ENCODE data around the gene CEP97.

The CEP97 gene

GRCh38 chr3:101680466-101680865 lies 43.9 kb upstream of the CEP97 start:
- TF ChIP-seq EZH2phosphoT487 (IDR thresholded peaks at IDR 0.05; ENCODE audit: borderline replicate concordance, low read length): no peak
- TF ChIP-seq, protein P1, sequence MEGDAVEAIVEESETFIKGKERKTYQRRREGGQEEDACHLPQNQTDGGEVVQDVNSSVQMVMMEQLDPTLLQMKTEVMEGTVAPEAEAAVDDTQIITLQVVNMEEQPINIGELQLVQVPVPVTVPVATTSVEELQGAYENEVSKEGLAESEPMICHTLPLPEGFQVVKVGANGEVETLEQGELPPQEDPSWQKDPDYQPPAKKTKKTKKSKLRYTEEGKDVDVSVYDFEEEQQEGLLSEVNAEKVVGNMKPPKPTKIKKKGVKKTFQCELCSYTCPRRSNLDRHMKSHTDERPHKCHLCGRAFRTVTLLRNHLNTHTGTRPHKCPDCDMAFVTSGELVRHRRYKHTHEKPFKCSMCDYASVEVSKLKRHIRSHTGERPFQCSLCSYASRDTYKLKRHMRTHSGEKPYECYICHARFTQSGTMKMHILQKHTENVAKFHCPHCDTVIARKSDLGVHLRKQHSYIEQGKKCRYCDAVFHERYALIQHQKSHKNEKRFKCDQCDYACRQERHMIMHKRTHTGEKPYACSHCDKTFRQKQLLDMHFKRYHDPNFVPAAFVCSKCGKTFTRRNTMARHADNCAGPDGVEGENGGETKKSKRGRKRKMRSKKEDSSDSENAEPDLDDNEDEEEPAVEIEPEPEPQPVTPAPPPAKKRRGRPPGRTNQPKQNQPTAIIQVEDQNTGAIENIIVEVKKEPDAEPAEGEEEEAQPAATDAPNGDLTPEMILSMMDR (IDR thresholded peaks at IDR 0.05; ENCODE audit: low read depth, low read length, poor library complexity, severe bottlenecking): no peak
- H3K27ac ChIP-seq (ENCODE audit: low read depth, low read length): no peak overlapping the region
- H4K20me1 ChIP-seq (ENCODE audit: control insufficient read depth, insufficient read depth, low read depth, low read length): peaks cover 10% of the 10 kb centered on the region
- no peaks in the 10 kb centered on the region for H3K9me2 ChIP-seq (replicated peaks; ENCODE audit: control insufficient read depth, low read length)
- H3K36me3 ChIP-seq (ENCODE audit: control insufficient read depth, low read length): peaks cover 73% of the 10 kb centered on the region
- H3K4me3 ChIP-seq (ENCODE audit: low read length): no peak overlapping the region
- H3K27me3 ChIP-seq (ENCODE audit: control insufficient read depth, low read length): no peaks in the 10 kb centered on the region
- no peaks in the 10 kb centered on the region for H3K9me3 ChIP-seq (ENCODE audit: control insufficient read depth, insufficient read depth, low read length)
- H3K4me1 ChIP-seq (ENCODE audit: control insufficient read depth, low read length): peaks cover 44% of the 10 kb centered on the region
- peaks cover 70% of the 10 kb centered on the region for H3F3A ChIP-seq (ENCODE audit: control insufficient read depth, insufficient read depth)
- H3K4me2 ChIP-seq (ENCODE audit: low read length): no peak overlapping the region
- peaks cover 65% of the 10 kb centered on the region for H3K79me2 ChIP-seq (ENCODE audit: control insufficient read depth, low read length)

GRCh38 chr3:101685050-101685400 lies 39.4 kb upstream of the CEP97 start:
- Histone ChIP-seq H3K27me3 (ENCODE audit: control insufficient read depth, low read length) (no peaks in the 10 kb centered on the region), H3K9me2 (replicated peaks; ENCODE audit: control insufficient read depth, low read length) (no peaks in the 10 kb centered on the region), H3F3A (ENCODE audit: control insufficient read depth, insufficient read depth) (peaks cover 62% of the 10 kb centered on the region), H3K4me3 (ENCODE audit: low read length) (peak overlapping the region; percentile 99), H3K4me2 (ENCODE audit: low read length) (peak overlapping the region; percentile 76), H3K9me3 (ENCODE audit: control insufficient read depth, insufficient read depth, low read length) (no peaks in the 10 kb centered on the region), H3K79me2 (ENCODE audit: control insufficient read depth, low read length) (peaks cover 58% of the 10 kb centered on the region), H4K20me1 (ENCODE audit: control insufficient read depth, insufficient read depth, low read depth, low read length) (peaks cover 13% of the 10 kb centered on the region), H3K27ac (ENCODE audit: low read depth, low read length) (peak overlapping the region; percentile 73), H3K36me3 (ENCODE audit: control insufficient read depth, low read length) (peaks cover 64% of the 10 kb centered on the region), H3K4me1 (ENCODE audit: control insufficient read depth, low read length) (peaks cover 36% of the 10 kb centered on the region)
- TF ChIP-seq, protein P1 (IDR thresholded peaks at IDR 0.05; ENCODE audit: low read depth, low read length, poor library complexity, severe bottlenecking): no peak
- no peak for TF ChIP-seq EZH2phosphoT487 (IDR thresholded peaks at IDR 0.05; ENCODE audit: borderline replicate concordance, low read length)

DNA sequence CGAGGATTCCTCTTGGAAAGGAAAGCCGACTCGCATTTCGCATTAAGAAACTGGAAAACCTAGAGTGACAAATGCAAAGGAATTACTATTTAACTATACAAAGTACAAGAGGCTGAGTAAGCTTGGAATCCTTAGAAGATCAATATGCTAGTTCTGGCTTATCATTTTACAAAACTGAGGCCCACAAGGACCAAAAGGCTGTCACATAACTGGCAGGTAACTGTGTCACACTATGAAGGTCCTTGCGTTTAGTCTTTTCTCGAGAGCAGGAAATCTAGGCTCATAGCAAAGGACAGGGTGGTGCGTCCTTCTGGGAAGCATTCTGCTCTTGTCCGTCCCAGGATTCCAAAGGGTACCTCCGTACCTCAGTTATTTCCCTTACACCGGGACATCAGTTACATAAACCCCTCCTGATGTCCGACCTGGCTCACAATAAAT lies 38.5 kb upstream of the CEP97 start:
- Histone ChIP-seq H3K79me2 (ENCODE audit: control insufficient read depth, low read length) (peaks cover 51% of the 10 kb centered on the region), H3K36me3 (ENCODE audit: control insufficient read depth, low read length) (peaks cover 56% of the 10 kb centered on the region), H3F3A (ENCODE audit: control insufficient read depth, insufficient read depth) (peaks cover 53% of the 10 kb centered on the region)

More for the DNA sequence above, 38.5 kb upstream of the CEP97 start:
- Histone ChIP-seq H3K27ac (ENCODE audit: low read depth, low read length) (peak overlapping the region; percentile 73), H3K4me1 (ENCODE audit: control insufficient read depth, low read length) (peaks cover 36% of the 10 kb centered on the region), H3K27me3 (ENCODE audit: control insufficient read depth, low read length) (no peaks in the 10 kb centered on the region), H3K9me3 (ENCODE audit: control insufficient read depth, insufficient read depth, low read length) (no peaks in the 10 kb centered on the region), H4K20me1 (ENCODE audit: control insufficient read depth, insufficient read depth, low read depth, low read length) (peaks cover 13% of the 10 kb centered on the region), H3K9me2 (replicated peaks; ENCODE audit: control insufficient read depth, low read length) (no peaks in the 10 kb centered on the region), H3K4me2 (ENCODE audit: low read length) (peak overlapping the region; percentile 76), H3K4me3 (ENCODE audit: low read length) (peak overlapping the region; percentile 99)
- TF ChIP-seq, protein P1 (IDR thresholded peaks at IDR 0.05; ENCODE audit: low read depth, low read length, poor library complexity, severe bottlenecking): no peak
- no peak for TF ChIP-seq EZH2phosphoT487 (IDR thresholded peaks at IDR 0.05; ENCODE audit: borderline replicate concordance, low read length)

All from DOHH2 (cell line).